Smooth muscle cell (in vitro differentiated cells): Measurements from ENCODE around the gene TMPRSS2. TPM values are rescaled to one million over a fixed set of nuclear protein-coding genes. Genes with fewer than 3 reads are reported as not detected.

ENCODE experiments used
- DNase-seq: peaks from one replicate; lab custom pipeline; 2025; ENCODE audit not compliant: unreplicated experiment; lab: John Stamatoyannopoulos, UW
- H2AFZ ChIP-seq: fragments of 200-600 bp; sonication (generic); 2 replicates; pipeline ENCODE4 v1.6.0; 2016; ENCODE audit warnings: antibody characterized with exemption, low read depth, mild to moderate bottlenecking
- H3F3A ChIP-seq: fragments of 200-600 bp; sonication (generic); 2 replicates; pipeline ENCODE4 v1.6.0; 2017; ENCODE audit warnings: antibody characterized with exemption, low read depth
- H3K27ac ChIP-seq: fragments of 200-600 bp; sonication (generic); 2 replicates; pipeline ENCODE4 v1.5.1; 2016; ENCODE audit warnings: low read depth, mild to moderate bottlenecking
- H3K27me3 ChIP-seq: fragments of 200-600 bp; sonication (generic); 2 replicates; pipeline ENCODE4 v1.6.1; 2016; ENCODE audit warnings: low read depth, mild to moderate bottlenecking
- H3K36me3 ChIP-seq: fragments of 200-600 bp; sonication (generic); 2 replicates; pipeline ENCODE4 v1.5.1; 2016; ENCODE audit warnings: low read depth
- H3K4me1 ChIP-seq: fragments of 200-600 bp; sonication (generic); 2 replicates; pipeline ENCODE4 v1.5.1; 2016; ENCODE audit warnings: low read depth
- H3K4me2 ChIP-seq: fragments of 200-600 bp; sonication (generic); 2 replicates; pipeline ENCODE4 v1.6.0; 2016; ENCODE audit warnings: mild to moderate bottlenecking
- H3K4me3 ChIP-seq: fragments of 200-600 bp; sonication (generic); 2 replicates; pipeline ENCODE4 v1.5.1; 2016; ENCODE audit warnings: mild to moderate bottlenecking
- H3K79me2 ChIP-seq: fragments of 200-600 bp; sonication (generic); 2 replicates; pipeline ENCODE4 v1.6.0; 2016; ENCODE audit warnings: low read depth, mild to moderate bottlenecking
- H3K9ac ChIP-seq: fragments of 200-600 bp; sonication (generic); 2 replicates; pipeline ENCODE4 v1.6.0; 2016; ENCODE audit warnings: low read depth
- H3K9me3 ChIP-seq: fragments of 200-600 bp; sonication (generic); replicated peaks from 2 replicates; pipeline ENCODE4 v1.5.1; 2016; ENCODE audit warnings: low read depth
- H4K20me1 ChIP-seq: fragments of 200-600 bp; sonication (generic); 2 replicates; pipeline ENCODE4 v1.6.0; 2016; ENCODE audit warnings: low read depth
- WGBS: methylation state at CpG from one replicate; pipeline ENCODE4 v1.1.7; 2016; ENCODE audit warnings: low lambda C conversion rate; 5-methylcytosine and 5-hydroxymethylcytosine counted together
- polyA plus RNA-seq: library from polyadenylated mRNA; unstranded; fragments of >200 nt; fragmentation: Nextera tagmentation; extraction: Ambion mirVana; gene quantifications from 2 replicates; pipeline ENCODE4 v1.2.1, GENCODE V29; 2016
- total RNA-seq: library from RNA; depleted of rRNA; stranded (reverse); fragments of >200 nt; gene quantifications from 2 replicates; pipeline ENCODE4 v1.2.3, GENCODE V29; 2014
- TF ChIP-seq, protein P1 (sequence below): fragments of 200-600 bp; sonication (generic); IDR thresholded peaks from 2 replicates; pipeline ENCODE4 v1.5.1; 2017; ENCODE audit warnings: borderline replicate concordance, mild to moderate bottlenecking, antibody characterized with exemption; ENCODE audit not compliant: insufficient read depth, poor library complexity, severe bottlenecking

The TMPRSS2 gene
- total and polyA plus RNA-seq, 2 experiments from 2014 or later, result 0.39 to 1.3 TPM

GRCh38 chr21:41479686-41480085 lies 28.3 kb downstream of the TMPRSS2 start:
- no peak overlapping the region for H3K9ac ChIP-seq
- H3F3A ChIP-seq, result peaks cover 16% of the 10 kb centered on the region
- peak overlapping the region; percentile 39 for H3K27ac ChIP-seq
- no peaks in the 10 kb centered on the region for H3K36me3 ChIP-seq
- no peaks in the 10 kb centered on the region for H3K27me3 ChIP-seq
- H3K9me3 ChIP-seq, result no peaks in the 10 kb centered on the region
- H4K20me1 ChIP-seq, result no peaks in the 10 kb centered on the region
- peaks cover 28% of the 10 kb centered on the region for H3K4me1 ChIP-seq
- H2AFZ ChIP-seq, result no peak overlapping the region
- no peak overlapping the region for H3K4me3 ChIP-seq
- 75% methylated on average over 8 of the region's 8 CpGs for WGBS
- TF ChIP-seq, protein P1, sequence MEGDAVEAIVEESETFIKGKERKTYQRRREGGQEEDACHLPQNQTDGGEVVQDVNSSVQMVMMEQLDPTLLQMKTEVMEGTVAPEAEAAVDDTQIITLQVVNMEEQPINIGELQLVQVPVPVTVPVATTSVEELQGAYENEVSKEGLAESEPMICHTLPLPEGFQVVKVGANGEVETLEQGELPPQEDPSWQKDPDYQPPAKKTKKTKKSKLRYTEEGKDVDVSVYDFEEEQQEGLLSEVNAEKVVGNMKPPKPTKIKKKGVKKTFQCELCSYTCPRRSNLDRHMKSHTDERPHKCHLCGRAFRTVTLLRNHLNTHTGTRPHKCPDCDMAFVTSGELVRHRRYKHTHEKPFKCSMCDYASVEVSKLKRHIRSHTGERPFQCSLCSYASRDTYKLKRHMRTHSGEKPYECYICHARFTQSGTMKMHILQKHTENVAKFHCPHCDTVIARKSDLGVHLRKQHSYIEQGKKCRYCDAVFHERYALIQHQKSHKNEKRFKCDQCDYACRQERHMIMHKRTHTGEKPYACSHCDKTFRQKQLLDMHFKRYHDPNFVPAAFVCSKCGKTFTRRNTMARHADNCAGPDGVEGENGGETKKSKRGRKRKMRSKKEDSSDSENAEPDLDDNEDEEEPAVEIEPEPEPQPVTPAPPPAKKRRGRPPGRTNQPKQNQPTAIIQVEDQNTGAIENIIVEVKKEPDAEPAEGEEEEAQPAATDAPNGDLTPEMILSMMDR, result no peak
- DNase-seq, result no peak
- H3K79me2 ChIP-seq, result no peaks in the 10 kb centered on the region
- no peak overlapping the region for H3K4me2 ChIP-seq

GRCh38 chr21:41478319-41479177 lies 29.4 kb downstream of the TMPRSS2 start:
- Histone ChIP-seq H3K27me3 (no peaks in the 10 kb centered on the region), H3K9ac (no peak overlapping the region), H3K4me2 (peak overlapping the region; percentile 43), H3K79me2 (no peaks in the 10 kb centered on the region), H3K27ac (peak overlapping the region; percentile 39), H3K9me3 (no peaks in the 10 kb centered on the region), H3K36me3 (no peaks in the 10 kb centered on the region), H3F3A (peaks cover 6% of the 10 kb centered on the region), H3K4me3 (no peak overlapping the region), H2AFZ (no peak overlapping the region), H3K4me1 (peaks cover 28% of the 10 kb centered on the region), H4K20me1 (no peaks in the 10 kb centered on the region)
- DNase-seq, result no peak
- 49% methylated on average over 11 of the region's 11 CpGs for WGBS
- TF ChIP-seq, protein P1, result no peak

DNA sequence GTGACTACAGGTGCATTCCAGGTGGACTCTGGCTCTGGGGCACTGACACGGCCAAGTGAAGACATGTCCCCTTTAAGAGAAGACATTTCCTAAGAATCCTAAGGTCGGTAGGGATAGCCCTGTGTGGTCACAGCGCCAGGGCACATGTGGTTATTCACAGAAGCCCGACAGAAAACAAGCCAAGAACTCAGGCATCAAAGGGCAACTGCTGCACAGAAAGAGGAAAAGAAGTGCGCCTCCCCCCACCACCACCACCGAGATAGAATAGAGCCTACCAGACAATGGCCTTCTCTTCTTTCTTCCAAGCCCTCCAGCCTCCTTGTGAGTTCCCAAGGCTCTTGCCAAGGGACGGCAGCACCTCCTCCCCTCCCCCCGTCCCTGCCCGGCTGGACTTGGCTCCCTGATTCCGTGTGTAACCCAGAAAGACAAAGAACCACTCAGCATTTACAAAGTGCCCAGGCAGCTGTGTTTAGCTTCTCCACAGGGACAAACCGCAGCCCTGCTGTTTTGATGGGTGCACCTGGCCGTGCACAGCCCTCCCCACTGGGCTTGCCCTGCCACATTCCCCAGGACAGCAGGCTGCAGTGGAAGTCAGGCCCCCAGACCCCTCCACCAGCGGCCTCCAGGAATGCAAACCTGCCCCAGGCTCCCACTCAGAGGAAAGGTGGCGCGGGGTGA lies 30.2 kb downstream of the TMPRSS2 start:
- Histone ChIP-seq H3K9me3 (no peaks in the 10 kb centered on the region), H3K4me2 (peak overlapping the region; percentile 43), H3K27me3 (no peaks in the 10 kb centered on the region), H3F3A (peaks cover 6% of the 10 kb centered on the region), H4K20me1 (no peaks in the 10 kb centered on the region), H3K79me2 (no peaks in the 10 kb centered on the region), H3K4me1 (peaks cover 28% of the 10 kb centered on the region), H2AFZ (no peak overlapping the region), H3K9ac (no peak overlapping the region), H3K4me3 (no peak overlapping the region), H3K27ac (no peak overlapping the region), H3K36me3 (no peaks in the 10 kb centered on the region)
- DNase-seq, result no peak
- 32% methylated on average over 13 of the region's 15 CpGs for WGBS
- TF ChIP-seq, protein P1, result no peak
